HUES64 (cell line): ENCODE measurements around the gene OPRD1.

Source experiments
- H3K27ac ChIP-seq: 2 replicates; pipeline ENCODE4 v1.7.0; 2013; ENCODE audit warnings: low read depth, low read length, inconsistent platforms
- H3K27me3 ChIP-seq: 2 replicates; pipeline ENCODE4 v1.6.1; 2013; ENCODE audit warnings: mild to moderate bottlenecking, low read length; ENCODE audit not compliant: insufficient read depth
- H3K36me3 ChIP-seq: 2 replicates; pipeline ENCODE4 v1.6.1; 2013; ENCODE audit warnings: mild to moderate bottlenecking, low read length; ENCODE audit not compliant: insufficient read depth
- H3K4me1 ChIP-seq: 2 replicates; pipeline ENCODE4 v1.6.1; 2013; ENCODE audit warnings: mild to moderate bottlenecking, low read length, moderate library complexity; ENCODE audit not compliant: insufficient read depth
- H3K4me3 ChIP-seq: 2 replicates; pipeline ENCODE4 v1.5.1; 2013; ENCODE audit warnings: mild to moderate bottlenecking, low read length, moderate library complexity
- H3K9ac ChIP-seq: 2 replicates; pipeline ENCODE4 v1.6.1; 2013; ENCODE audit warnings: mild to moderate bottlenecking, low read depth, low read length
- H3K9me3 ChIP-seq: 2 replicates; pipeline ENCODE4 v1.6.1; 2013; ENCODE audit warnings: low read depth, low read length; ENCODE audit not compliant: insufficient read depth
- whole genome bisulfite sequencing: fragments of 150-250, 120-280 bp; methylation state at CpG from one replicate; pipeline ENCODE4 v1.1.7; 2013; ENCODE audit warnings: missing lambda C conversion rate; 5-methylcytosine and 5-hydroxymethylcytosine counted together

Gene OPRD1

GRCh38 chr1:28897789-28898188 lies 85.8 kb downstream of the OPRD1 start:
- no peaks in the 10 kb centered on the region for H3K27me3 ChIP-seq
- H3K36me3 ChIP-seq = no peaks in the 10 kb centered on the region
- WGBS = 75% methylated on average over 3 of the region's 4 CpGs
- no peak overlapping the region for H3K27ac ChIP-seq
- H3K9ac ChIP-seq = no peak overlapping the region
- H3K4me3 ChIP-seq = no peak overlapping the region
- no peaks in the 10 kb centered on the region for H3K4me1 ChIP-seq
- no peaks in the 10 kb centered on the region for H3K9me3 ChIP-seq

DNA sequence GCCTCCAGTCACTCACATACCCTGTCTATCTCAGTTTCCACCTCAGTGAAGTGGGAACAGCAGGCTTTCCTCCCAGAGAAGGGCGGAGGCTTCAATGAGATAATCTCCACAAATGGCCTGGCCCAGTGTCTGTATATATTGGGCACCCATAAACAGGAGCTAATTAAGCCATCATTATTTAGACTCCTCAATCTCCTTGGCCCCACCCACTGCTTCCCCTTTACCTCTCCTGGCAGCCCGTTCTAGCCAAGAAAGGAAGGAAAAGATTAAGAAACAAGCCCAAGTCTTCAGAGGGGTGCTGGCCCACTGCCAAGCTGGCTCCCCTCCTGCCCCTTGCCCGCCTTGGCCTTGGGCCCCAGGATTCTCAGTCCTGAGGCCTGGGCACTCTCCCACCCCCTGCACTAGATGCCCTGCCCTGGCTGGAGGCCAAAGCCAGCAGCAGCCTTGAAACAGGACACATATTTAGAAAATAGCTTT lies 86.5 kb downstream of the OPRD1 start:
- no peak overlapping the region for H3K27ac ChIP-seq
- WGBS = 89% methylated on average over 3 of the region's 3 CpGs

DNA sequence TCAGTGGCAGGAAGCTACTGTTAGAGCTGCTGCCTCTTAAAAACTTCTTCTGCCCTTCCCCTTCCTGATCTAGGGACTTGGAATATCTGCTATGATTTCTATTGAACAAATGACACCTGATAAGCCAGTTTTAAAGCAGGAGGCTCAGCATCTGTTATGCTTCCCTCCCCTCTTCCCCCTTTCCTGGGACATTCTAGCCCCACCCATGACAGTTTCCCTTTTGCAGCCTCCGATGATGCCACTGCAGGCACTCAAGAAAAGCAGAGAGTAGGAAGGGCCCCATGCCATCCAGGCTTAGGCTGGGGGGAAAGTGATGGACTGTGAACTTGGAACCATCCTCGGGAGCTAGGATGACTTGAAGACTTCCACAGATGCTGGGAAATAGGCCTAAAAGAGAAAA lies 87.3 kb downstream of the OPRD1 start:
- Histone ChIP-seq H3K4me3 (no peak overlapping the region), H3K36me3 (no peaks in the 10 kb centered on the region), H3K27me3 (no peaks in the 10 kb centered on the region), H3K4me1 (no peaks in the 10 kb centered on the region), H3K9me3 (no peaks in the 10 kb centered on the region), H3K9ac (no peak overlapping the region), H3K27ac (no peak overlapping the region)
- 80% methylated on average over 2 of the region's 2 CpGs for WGBS

More for the DNA sequence above, 86.5 kb downstream of the OPRD1 start:
- no peaks in the 10 kb centered on the region for H3K36me3 ChIP-seq
- H3K9me3 ChIP-seq = no peaks in the 10 kb centered on the region
- H3K4me1 ChIP-seq = no peaks in the 10 kb centered on the region
- no peak overlapping the region for H3K4me3 ChIP-seq
- no peaks in the 10 kb centered on the region for H3K27me3 ChIP-seq
- H3K9ac ChIP-seq = no peak overlapping the region

DNA sequence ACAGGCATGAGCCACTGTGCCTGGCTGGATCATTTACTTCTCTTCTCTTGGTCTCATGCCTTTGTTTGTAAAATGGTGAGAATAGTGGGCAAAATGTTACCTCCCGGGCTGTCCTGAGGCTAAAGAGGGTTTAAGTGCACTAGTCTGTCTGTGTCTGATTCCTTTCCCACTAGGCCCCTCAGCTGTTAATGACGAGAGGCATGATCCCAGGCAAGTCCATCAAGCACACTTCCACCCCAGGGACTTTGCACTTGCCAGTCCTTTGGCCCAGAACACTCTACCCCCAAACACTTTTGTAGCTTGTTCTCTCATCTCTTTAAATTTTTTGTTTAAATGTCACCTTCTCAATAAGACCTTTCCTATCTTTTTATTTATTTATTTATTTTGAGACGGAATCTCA lies 88.6 kb downstream of the OPRD1 start:
- H3K27me3 ChIP-seq = no peaks in the 10 kb centered on the region
- no peaks in the 10 kb centered on the region for H3K36me3 ChIP-seq
- no peak overlapping the region for H3K27ac ChIP-seq
- H3K9me3 ChIP-seq = no peaks in the 10 kb centered on the region
- H3K4me1 ChIP-seq = no peaks in the 10 kb centered on the region
- no peak overlapping the region for H3K9ac ChIP-seq
- 89% methylated on average over 3 of the region's 3 CpGs for WGBS
- H3K4me3 ChIP-seq = no peak overlapping the region

DNA sequence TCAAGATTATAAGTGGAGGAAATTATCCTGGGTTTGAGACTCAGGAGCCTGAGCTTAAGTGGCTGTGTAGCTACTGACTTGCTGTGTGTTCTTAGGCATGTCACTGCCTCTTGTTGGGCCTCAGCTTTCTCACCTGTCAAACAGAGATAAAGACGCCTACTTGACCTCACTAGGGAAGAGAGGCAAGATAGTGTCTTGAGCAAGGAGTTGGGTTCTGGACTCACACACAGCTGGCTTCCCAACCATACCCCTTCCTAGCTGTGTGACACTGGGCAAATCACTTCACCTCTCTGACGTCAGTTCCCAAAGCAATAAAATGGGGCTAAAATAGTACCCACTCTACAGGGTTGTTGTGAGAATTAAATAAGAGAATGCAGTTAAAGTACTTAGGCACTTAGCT lies 90.8 kb downstream of the OPRD1 start:
- Histone ChIP-seq H3K36me3 (no peaks in the 10 kb centered on the region), H3K4me3 (no peak overlapping the region), H3K4me1 (no peaks in the 10 kb centered on the region), H3K27ac (no peak overlapping the region), H3K27me3 (no peaks in the 10 kb centered on the region), H3K9me3 (no peaks in the 10 kb centered on the region), H3K9ac (no peak overlapping the region)
- 89% methylated on average over 2 of the region's 2 CpGs for WGBS

GRCh38 chr1:28905921-28906666 lies 94.1 kb downstream of the OPRD1 start:
- Histone ChIP-seq H3K4me3 (no peak overlapping the region), H3K36me3 (no peaks in the 10 kb centered on the region), H3K4me1 (no peaks in the 10 kb centered on the region), H3K9me3 (no peaks in the 10 kb centered on the region), H3K27me3 (no peaks in the 10 kb centered on the region), H3K27ac (no peak overlapping the region), H3K9ac (no peak overlapping the region)
- 91% methylated on average over 8 of the region's 8 CpGs for WGBS

GRCh38 chr1:28909198-28909597 lies 97.2 kb downstream of the OPRD1 start:
- Histone ChIP-seq H3K27me3 (no peaks in the 10 kb centered on the region), H3K9ac (no peak overlapping the region), H3K9me3 (no peaks in the 10 kb centered on the region), H3K4me1 (peaks cover 5% of the 10 kb centered on the region), H3K27ac (no peak overlapping the region), H3K4me3 (no peak overlapping the region), H3K36me3 (no peaks in the 10 kb centered on the region)
- WGBS = 100% methylated on average over 1 of the region's 2 CpGs

GRCh38 chr1:28910379-28911115 lies 98.6 kb downstream of the OPRD1 start:
- no peak overlapping the region for H3K9ac ChIP-seq
- no peak overlapping the region for H3K27ac ChIP-seq
- H3K4me3 ChIP-seq = no peak overlapping the region
- no peaks in the 10 kb centered on the region for H3K9me3 ChIP-seq
- H3K4me1 ChIP-seq = peaks cover 7% of the 10 kb centered on the region
- 82% methylated on average over 7 of the region's 7 CpGs for WGBS
- H3K36me3 ChIP-seq = no peaks in the 10 kb centered on the region
- no peaks in the 10 kb centered on the region for H3K27me3 ChIP-seq

GRCh38 chr1:28913786-28914227 lies 101.8 kb downstream of the OPRD1 start:
- Histone ChIP-seq H3K4me3 (peak overlapping the region; percentile 50), H3K27me3 (no peaks in the 10 kb centered on the region), H3K4me1 (peaks cover 13% of the 10 kb centered on the region), H3K9me3 (no peaks in the 10 kb centered on the region), H3K9ac (peak overlapping the region; percentile 60), H3K27ac (peak overlapping the region; percentile 23; the same call in 1 of the 2 replicates), H3K36me3 (no peaks in the 10 kb centered on the region)
- WGBS = 36% methylated on average over 10 of the region's 10 CpGs

DNA sequence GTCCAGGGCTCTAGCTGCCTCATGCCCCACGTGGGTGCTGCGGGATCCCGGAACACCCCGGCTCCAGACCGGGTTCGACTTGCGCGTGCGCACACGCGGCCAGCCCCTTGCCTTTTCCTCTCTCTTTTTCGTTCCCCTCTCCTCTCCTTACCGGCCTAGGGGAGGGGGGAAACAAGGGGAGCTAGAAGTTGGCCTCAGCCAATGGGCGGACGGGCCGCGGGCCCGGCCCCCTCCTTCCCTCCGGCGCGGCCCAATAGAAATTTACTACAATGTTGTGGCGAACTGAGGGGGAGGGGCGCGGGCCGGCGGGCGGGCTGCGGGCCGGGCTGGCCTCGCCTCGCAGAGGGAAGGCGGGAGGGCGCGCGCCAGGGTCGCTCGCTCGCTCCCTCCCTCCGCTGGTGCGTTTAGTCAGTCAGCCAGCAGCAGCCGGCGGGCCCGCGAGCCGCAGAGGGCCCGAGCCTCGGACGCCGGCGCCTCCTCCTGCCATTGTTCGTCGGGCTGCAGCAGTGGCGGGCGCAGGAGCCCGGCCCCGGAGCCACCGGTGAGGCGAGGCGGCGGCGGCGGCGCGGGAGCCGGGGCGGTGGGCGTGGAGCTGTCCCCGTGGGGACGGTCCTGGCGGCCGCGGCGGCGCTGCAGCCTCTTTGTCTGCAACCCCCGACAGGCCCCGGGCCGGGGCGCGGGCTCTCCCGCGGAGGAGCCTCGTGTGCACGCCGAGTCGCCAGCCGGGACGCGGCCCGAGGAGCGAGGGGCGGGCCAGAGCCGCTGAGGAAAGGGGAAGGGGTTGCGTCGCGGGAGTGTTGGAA lies 102.5 kb downstream of the OPRD1 start, which contains the start of gene EPB41:
Gene EPB41 (plus strand): TSS at position 342 of the 803 bp plus-strand sequence. CDS start 72,869 bp downstream, outside the sequence.
- H3K4me1 ChIP-seq = peaks cover 13% of the 10 kb centered on the region
- peak within 1 kb of the TSS; percentile 83 for H3K27ac ChIP-seq
- under 1% methylated on average over 92 of the region's 95 CpGs for WGBS
- peak within 1 kb of the TSS; percentile 90 for H3K4me3 ChIP-seq
- H3K9ac ChIP-seq = peak within 1 kb of the TSS; percentile 91
- H3K9me3 ChIP-seq = no peaks in the 10 kb centered on the region
- H3K36me3 ChIP-seq = no peaks in the 10 kb centered on the region
- H3K27me3 ChIP-seq = no peaks in the 10 kb centered on the region
